ENCODE data around the gene S100A9.

S100A9 gene

GRCh38 chr1:153357853-153358690, at the start of gene S100A9:
Gene S100A9, plus strand, starts transcription at chr1:153357854. Its CDS starts 430 bp downstream, at chr1:153358284.
- TF ChIP-seq TCF12 (IDR thresholded peaks at IDR 0.05; ENCODE audit: low read depth) = no peak
- no peak for TF ChIP-seq REST (IDR thresholded peaks at IDR 0.05; ENCODE audit: low read depth)
- TF ChIP-seq ZBTB7A (IDR thresholded peaks at IDR 0.05; ENCODE audit: low read depth) = no peak
- no peak for TF ChIP-seq YY1 (IDR thresholded peaks at IDR 0.05; ENCODE audit: low read depth)
- no peak for TF ChIP-seq EGR1 (IDR thresholded peaks at IDR 0.05)
- no peak for TF ChIP-seq RAD21 (IDR thresholded peaks at IDR 0.05; ENCODE audit: low read depth)
- no peak for TF ChIP-seq NFIC (IDR thresholded peaks at IDR 0.05)
- TF ChIP-seq FOXM1 (IDR thresholded peaks at IDR 0.05; ENCODE audit: borderline replicate concordance, low read depth) = no peak
- TF ChIP-seq CREB1 (IDR thresholded peaks at IDR 0.05; ENCODE audit: low read depth) = no peak
- no peak for TF ChIP-seq USF1 (IDR thresholded peaks at IDR 0.05)
- TF ChIP-seq CEBPB (IDR thresholded peaks at IDR 0.05) = no peak
- no peak for TF ChIP-seq TAF1 (IDR thresholded peaks at IDR 0.05; ENCODE audit: low read depth)
- TF ChIP-seq EP300 (IDR thresholded peaks at IDR 0.05; ENCODE audit: borderline replicate concordance) = no peak
- no peak for TF ChIP-seq TEAD4 (IDR thresholded peaks at IDR 0.05)
- TF ChIP-seq MAX (IDR thresholded peaks at IDR 0.05) = no peak

- no peak for TF ChIP-seq FOXM1 (IDR thresholded peaks at IDR 0.05; ENCODE audit: borderline replicate concordance, low read depth)
- no peak for TF ChIP-seq EP300 (IDR thresholded peaks at IDR 0.05; ENCODE audit: borderline replicate concordance)
- TF ChIP-seq TAF1 (IDR thresholded peaks at IDR 0.05; ENCODE audit: low read depth) = no peak
- TF ChIP-seq REST (IDR thresholded peaks at IDR 0.05; ENCODE audit: low read depth) = no peak
- TF ChIP-seq TCF12 (IDR thresholded peaks at IDR 0.05; ENCODE audit: low read depth) = no peak
- no peak for TF ChIP-seq NFIC (IDR thresholded peaks at IDR 0.05)
- TF ChIP-seq CREB1 (IDR thresholded peaks at IDR 0.05; ENCODE audit: low read depth) = no peak
- no peak for TF ChIP-seq TEAD4 (IDR thresholded peaks at IDR 0.05)
- no peak for TF ChIP-seq EGR1 (IDR thresholded peaks at IDR 0.05)
- no peak for TF ChIP-seq YY1 (IDR thresholded peaks at IDR 0.05; ENCODE audit: low read depth)
- no peak for TF ChIP-seq RAD21 (IDR thresholded peaks at IDR 0.05; ENCODE audit: low read depth)
- TF ChIP-seq USF1 (IDR thresholded peaks at IDR 0.05) = no peak
- no peak for TF ChIP-seq ZBTB7A (IDR thresholded peaks at IDR 0.05; ENCODE audit: low read depth)
- no peak for TF ChIP-seq MAX (IDR thresholded peaks at IDR 0.05)
- no peak for TF ChIP-seq CEBPB (IDR thresholded peaks at IDR 0.05)
Observed at GRCh38 chr1:153308540-153308939, 49.1 kb upstream of the S100A9 start.

GRCh38 chr1:153309441-153309840, 48.2 kb upstream of the S100A9 start:
- TF ChIP-seq REST (IDR thresholded peaks at IDR 0.05; ENCODE audit: low read depth) (no peak), CEBPB (IDR thresholded peaks at IDR 0.05) (no peak), EGR1 (IDR thresholded peaks at IDR 0.05) (no peak), NFIC (IDR thresholded peaks at IDR 0.05) (no peak), YY1 (IDR thresholded peaks at IDR 0.05; ENCODE audit: low read depth) (no peak), TAF1 (IDR thresholded peaks at IDR 0.05; ENCODE audit: low read depth) (no peak), CREB1 (IDR thresholded peaks at IDR 0.05; ENCODE audit: low read depth) (no peak), USF1 (IDR thresholded peaks at IDR 0.05) (no peak), RAD21 (IDR thresholded peaks at IDR 0.05; ENCODE audit: low read depth) (no peak), EP300 (IDR thresholded peaks at IDR 0.05; ENCODE audit: borderline replicate concordance) (no peak), TCF12 (IDR thresholded peaks at IDR 0.05; ENCODE audit: low read depth) (no peak), ZBTB7A (IDR thresholded peaks at IDR 0.05; ENCODE audit: low read depth) (no peak), FOXM1 (IDR thresholded peaks at IDR 0.05; ENCODE audit: borderline replicate concordance, low read depth) (no peak)
